HepG2 (cell line): ENCODE results near the gene SERTAD1.

Experiments
- ETV6 ChIP-seq: sonication (generic); formaldehyde crosslinking; conservative IDR thresholded peaks from 2 replicates; pipeline ENCODE4 v1.4.0; 2020; ENCODE audit warnings: missing genetic modification reagents
- NFYB ChIP-seq: sonication (generic); formaldehyde crosslinking; IDR thresholded peaks from 2 replicates; pipeline ENCODE4 v1.4.0; 2020; ENCODE audit warnings: missing genetic modification reagents
- NR3C1 ChIP-seq: sonication (generic); formaldehyde crosslinking; IDR thresholded peaks from 2 replicates; pipeline ENCODE4 v1.4.0; 2020; ENCODE audit warnings: missing genetic modification reagents
- SP5 ChIP-seq: IDR thresholded peaks from 2 replicates; pipeline ENCODE4 v1.6.1; 2016; ENCODE audit warnings: low read depth, borderline replicate concordance
- ZNF720 ChIP-seq: sonication (generic); formaldehyde crosslinking; IDR thresholded peaks from 2 replicates; pipeline ENCODE4 v1.4.0; 2020; ENCODE audit warnings: missing genetic modification reagents
- TF ChIP-seq, protein P1 (sequence below), 2 experiments: IDR thresholded peaks; 2 replicates each; pipeline ENCODE4 v1.6.1; 2011 to 2012; ENCODE audit warnings: low read length in 2 of 2, borderline replicate concordance in 1 of 2, low read depth in 1 of 2, mild to moderate bottlenecking in 1 of 2, moderate library complexity in 1 of 2

DNA sequence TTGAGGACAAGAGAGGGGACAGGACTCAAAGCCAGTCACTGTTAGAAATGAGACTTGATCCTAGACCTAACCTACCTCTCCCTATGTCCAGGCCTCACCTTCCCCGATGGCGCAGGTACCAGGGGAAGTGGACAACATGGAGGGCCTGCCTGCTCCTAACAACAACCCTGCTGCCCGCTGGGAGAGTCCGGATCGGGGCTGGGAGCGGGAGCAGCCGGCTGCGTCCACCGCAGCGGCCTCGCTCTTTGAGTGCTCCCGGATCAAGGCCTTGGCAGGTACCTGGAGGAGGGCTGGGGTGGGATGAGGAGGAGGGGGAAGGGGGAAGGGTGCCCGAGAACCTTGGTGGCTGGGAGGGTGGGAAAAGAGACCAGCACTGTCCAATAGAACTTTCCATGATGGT lies 46.7 kb upstream of the SERTAD1 start:
- TF ChIP-seq ETV6 (CRISPR knock-in tag) (no peak), ZNF720 (no peak), NFYB (CRISPR knock-in tag) (no peak), SP5 (CRISPR knock-in tag) (no peak), NR3C1 (CRISPR knock-in tag) (no peak)
- TF ChIP-seq, protein P1, sequence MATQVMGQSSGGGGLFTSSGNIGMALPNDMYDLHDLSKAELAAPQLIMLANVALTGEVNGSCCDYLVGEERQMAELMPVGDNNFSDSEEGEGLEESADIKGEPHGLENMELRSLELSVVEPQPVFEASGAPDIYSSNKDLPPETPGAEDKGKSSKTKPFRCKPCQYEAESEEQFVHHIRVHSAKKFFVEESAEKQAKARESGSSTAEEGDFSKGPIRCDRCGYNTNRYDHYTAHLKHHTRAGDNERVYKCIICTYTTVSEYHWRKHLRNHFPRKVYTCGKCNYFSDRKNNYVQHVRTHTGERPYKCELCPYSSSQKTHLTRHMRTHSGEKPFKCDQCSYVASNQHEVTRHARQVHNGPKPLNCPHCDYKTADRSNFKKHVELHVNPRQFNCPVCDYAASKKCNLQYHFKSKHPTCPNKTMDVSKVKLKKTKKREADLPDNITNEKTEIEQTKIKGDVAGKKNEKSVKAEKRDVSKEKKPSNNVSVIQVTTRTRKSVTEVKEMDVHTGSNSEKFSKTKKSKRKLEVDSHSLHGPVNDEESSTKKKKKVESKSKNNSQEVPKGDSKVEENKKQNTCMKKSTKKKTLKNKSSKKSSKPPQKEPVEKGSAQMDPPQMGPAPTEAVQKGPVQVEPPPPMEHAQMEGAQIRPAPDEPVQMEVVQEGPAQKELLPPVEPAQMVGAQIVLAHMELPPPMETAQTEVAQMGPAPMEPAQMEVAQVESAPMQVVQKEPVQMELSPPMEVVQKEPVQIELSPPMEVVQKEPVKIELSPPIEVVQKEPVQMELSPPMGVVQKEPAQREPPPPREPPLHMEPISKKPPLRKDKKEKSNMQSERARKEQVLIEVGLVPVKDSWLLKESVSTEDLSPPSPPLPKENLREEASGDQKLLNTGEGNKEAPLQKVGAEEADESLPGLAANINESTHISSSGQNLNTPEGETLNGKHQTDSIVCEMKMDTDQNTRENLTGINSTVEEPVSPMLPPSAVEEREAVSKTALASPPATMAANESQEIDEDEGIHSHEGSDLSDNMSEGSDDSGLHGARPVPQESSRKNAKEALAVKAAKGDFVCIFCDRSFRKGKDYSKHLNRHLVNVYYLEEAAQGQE (IDR thresholded peaks at IDR 0.05; ENCODE audit: borderline replicate concordance in 1 of 2, low read depth in 1 of 2, low read length in 2 of 2), result no peak
